A549 (cell line): Measurements from ENCODE around the gene G6PC1. TPM values are rescaled to one million over a fixed set of nuclear protein-coding genes. Genes with fewer than 3 reads are reported as not detected.

ENCODE experiments used
- ATAC-seq, 2 experiments: fragments of 200-7000 bp in 1 of 2; fragments of >200 bp in 1 of 2; cut with Nextera tagmentation in 1 of 2; cut with Tn5 transposase in 1 of 2; 3 replicates each; pipeline versions ENCODE4 v1.8.0 to v1.9.1; 2018 to 2020; ENCODE audit warnings: mild to moderate bottlenecking in 1 of 2, moderate library complexity in 1 of 2
- CTCF ChIA-PET: fragments of 300-600 bp; sonication (Branson Sonifier 250); formaldehyde crosslinking; extraction: SDS; loops from one replicate; lab custom pipeline; 2021; ENCODE audit warnings: antibody characterized with exemption, inconsistent platforms; lab: Yijun Ruan, JAX
- POLR2A ChIA-PET: fragments of 350-600 bp; formaldehyde crosslinking; extraction: SDS; loops from one replicate; lab custom pipeline; 2021; ENCODE audit warnings: antibody characterized with exemption, inconsistent platforms; lab: Yijun Ruan, JAX
- DNase-seq, 2 experiments: peaks; one replicate each; pipeline versions ENCODE4 v3.0.0 to v3.0.0-alpha.2; 2011 to 2016; ENCODE audit warnings: low read depth in 1 of 2, low spot score in 1 of 2
- FAIRE-seq: peaks from 2 replicates; lab custom pipeline; 2011; peaks lifted over from hg19 to GRCh38; lab: Jason Lieb, UNC
- H3K27ac ChIP-seq, 2 experiments: fragments of >200 bp; sonication (Bioruptor Twin); formaldehyde crosslinking; 3 replicates each; pipeline ENCODE4 v1.5.1; 2016 to 2017
- H3K4me1 ChIP-seq: fragments of >200 bp; sonication (Bioruptor Twin); formaldehyde crosslinking; 3 replicates; pipeline ENCODE4 v1.6.1; 2016
- H3K4me2 ChIP-seq: fragments of >200 bp; sonication (Bioruptor Twin); formaldehyde crosslinking; 3 replicates; pipeline ENCODE4 v1.6.1; 2016
- H3K4me3 ChIP-seq: fragments of >200 bp; sonication (Bioruptor Twin); formaldehyde crosslinking; 3 replicates; pipeline ENCODE4 v1.5.1; 2016
- H3K9me3 ChIP-seq: fragments of >200 bp; sonication (Bioruptor Twin); formaldehyde crosslinking; 3 replicates; pipeline ENCODE4 v1.6.1; 2016
- ATOH8 ChIP-seq: fragments of 250-450 bp; sonication (Bioruptor Pico); IDR thresholded peaks from 2 replicates; pipeline ENCODE4 v1.5.0; 2020; ENCODE audit warnings: low read depth, mild to moderate bottlenecking, moderate library complexity
- CBX2 ChIP-seq: fragments of 200-600 bp; sonication (generic); IDR thresholded peaks from 2 replicates; pipeline ENCODE4 v1.6.1; 2016; ENCODE audit warnings: low read depth, mild to moderate bottlenecking, borderline replicate concordance
- CHD2 ChIP-seq: fragments of 150-350 bp; IDR thresholded peaks from 2 replicates; pipeline ENCODE4 v1.6.1; 2014; ENCODE audit warnings: low read length; ENCODE audit not compliant: partially characterized antibody
- ELK1 ChIP-seq: fragments of 150-350 bp; IDR thresholded peaks from 2 replicates; pipeline ENCODE4 v1.6.1; 2014; ENCODE audit warnings: low read depth, mild to moderate bottlenecking, low read length
- EP300 ChIP-seq, 2 experiments: fragments of >200 bp; sonication (Bioruptor Twin); formaldehyde crosslinking; IDR thresholded peaks; 2 replicates in 1 of 2; 3 replicates in 1 of 2; pipeline ENCODE4 v1.6.1; 2016 to 2017
- ESRRA ChIP-seq: fragments of 150-350 bp; IDR thresholded peaks from 2 replicates; pipeline ENCODE4 v1.6.1; 2014; ENCODE audit warnings: mild to moderate bottlenecking, low read length, borderline replicate concordance
- FOSL2 ChIP-seq, 2 experiments: fragments of 450-650 bp in 1 of 2; fragments of >200 bp in 1 of 2; sonication (Bioruptor Twin) in 1 of 2; formaldehyde crosslinking; IDR thresholded peaks; 2 replicates each; pipeline versions ENCODE4 v1.5.0 to v1.6.1; 2016 to 2020; ENCODE audit warnings: mild to moderate bottlenecking in 1 of 2, moderate library complexity in 1 of 2
- FOXS1 ChIP-seq: fragments of 250-450 bp; sonication (Bioruptor Pico); IDR thresholded peaks from 2 replicates; pipeline ENCODE4 v1.5.0; 2020; ENCODE audit warnings: mild to moderate bottlenecking, moderate library complexity
- GATA3 ChIP-seq: IDR thresholded peaks from 2 replicates; pipeline ENCODE4 v1.6.1; 2012; ENCODE audit warnings: borderline replicate concordance
- HDAC2 ChIP-seq: fragments of 200-600 bp; sonication (generic); IDR thresholded peaks from 2 replicates; pipeline ENCODE4 v1.6.1; 2016
- HES2 ChIP-seq: fragments of >200 bp; sonication (Bioruptor Twin); formaldehyde crosslinking; IDR thresholded peaks from 2 replicates; pipeline ENCODE4 v1.6.1; 2016
- HOXA7 ChIP-seq: fragments of 250-450 bp; sonication (Bioruptor Pico); IDR thresholded peaks from 2 replicates; pipeline ENCODE4 v1.5.0; 2020; ENCODE audit warnings: mild to moderate bottlenecking, moderate library complexity
- HOXB13 ChIP-seq: fragments of 250-450 bp; sonication (Bioruptor Pico); IDR thresholded peaks from 2 replicates; pipeline ENCODE4 v1.5.0; 2020; ENCODE audit warnings: low read depth, mild to moderate bottlenecking, moderate library complexity
- HOXB5 ChIP-seq: fragments of 250-450 bp; sonication (Bioruptor Pico); IDR thresholded peaks from 2 replicates; pipeline ENCODE4 v1.5.0; 2020; ENCODE audit warnings: mild to moderate bottlenecking, moderate library complexity
- JUN ChIP-seq, 2 experiments: fragments of >200 bp; sonication (Bioruptor Twin); formaldehyde crosslinking; IDR thresholded peaks; 2 replicates in 1 of 2; 3 replicates in 1 of 2; pipeline ENCODE4 v1.6.1; 2016 to 2017
- JUNB ChIP-seq: fragments of >200 bp; sonication (Bioruptor Twin); formaldehyde crosslinking; IDR thresholded peaks from 2 replicates; pipeline ENCODE4 v1.6.1; 2016
- KDM5A ChIP-seq: fragments of 200-600 bp; sonication (generic); IDR thresholded peaks from 2 replicates; pipeline ENCODE4 v1.6.1; 2016; ENCODE audit warnings: antibody characterized with exemption, mild to moderate bottlenecking
- MAZ ChIP-seq: fragments of 150-350 bp; IDR thresholded peaks from 2 replicates; pipeline ENCODE4 v1.6.1; 2014; ENCODE audit warnings: antibody characterized with exemption, low read depth, low read length, borderline replicate concordance
- NPAS2 ChIP-seq: fragments of 250-450 bp; sonication (Bioruptor Pico); IDR thresholded peaks from 2 replicates; pipeline ENCODE4 v1.8.0; 2022; ENCODE audit warnings: mild to moderate bottlenecking, moderate library complexity, borderline replicate concordance
- PHF8 ChIP-seq: fragments of 200-600 bp; sonication (generic); IDR thresholded peaks from 2 replicates; pipeline ENCODE4 v1.6.1; 2016; ENCODE audit warnings: low read depth, mild to moderate bottlenecking, antibody characterized with exemption, moderate library complexity, borderline replicate concordance
- REST ChIP-seq: fragments of 200-600 bp; sonication (generic); IDR thresholded peaks from 2 replicates; pipeline ENCODE4 v1.6.1; 2016; ENCODE audit warnings: antibody characterized with exemption, mild to moderate bottlenecking, moderate library complexity
- RFX5 ChIP-seq: fragments of 450-650 bp; IDR thresholded peaks from 2 replicates; pipeline ENCODE4 v1.7.1; 2014; ENCODE audit warnings: antibody characterized with exemption, mild to moderate bottlenecking, moderate library complexity
- RNF2 ChIP-seq: fragments of 200-600 bp; sonication (generic); IDR thresholded peaks from 2 replicates; pipeline ENCODE4 v1.6.1; 2016; ENCODE audit warnings: low read depth, mild to moderate bottlenecking, antibody characterized with exemption, moderate library complexity, borderline replicate concordance
- USF2 ChIP-seq: fragments of 450-650 bp; IDR thresholded peaks from 2 replicates; pipeline ENCODE4 v1.6.1; 2014; ENCODE audit warnings: antibody characterized with exemption
- ZNF302 ChIP-seq: fragments of 250-450 bp; sonication (Bioruptor Pico); IDR thresholded peaks from 2 replicates; pipeline ENCODE4 v1.9.0; 2021; ENCODE audit warnings: inconsistent platforms, mild to moderate bottlenecking, moderate library complexity
- WGBS: methylation state at CpG from one replicate; pipeline ENCODE4 v1.1.6; 2017; ENCODE audit errors: missing lambda C conversion rate; 5-methylcytosine and 5-hydroxymethylcytosine counted together
- polyA plus RNA-seq, 4 experiments: library from polyadenylated mRNA; depleted of rRNA in 3 of 4; stranded (reverse); fragments of >200 nt; fragmentation: RNase III in 1 of 4; extraction: RNeasy Plus Mini Kit Qiagen cat#74134 plus additional on column Dnase treatment in 1 of 4; gene quantifications; 2 replicates in 3 of 4; 3 replicates in 1 of 4; pipeline ENCODE4 v1.2.3, GENCODE V29; 2011 to 2017

Gene G6PC1
- polyA plus RNA-seq, 2 of the 4 experiments (the other 2 are of a cell fraction): not detected

GRCh38 chr17:42871647-42872046 is 29.0 kb upstream of the G6PC1 start:
- 63% methylated on average over 4 of the region's 4 CpGs for WGBS
- H3K4me3 ChIP-seq: no peak overlapping the region
- H3K9me3 ChIP-seq: peaks cover 31% of the 10 kb centered on the region
- no peak for TF ChIP-seq REST
- no peak for TF ChIP-seq NPAS2 (CRISPR knock-in tag)
- no peak for TF ChIP-seq JUNB
- TF ChIP-seq ESRRA: no peak
- TF ChIP-seq MAZ: no peak
- no peak for TF ChIP-seq CBX2
- no peak for TF ChIP-seq CHD2
- TF ChIP-seq EP300 (IDR thresholded peaks at IDR 0.05): no peak
- TF ChIP-seq RFX5: no peak
- TF ChIP-seq FOSL2 (IDR thresholded peaks at IDR 0.05): no peak
- no peak for TF ChIP-seq FOSL2 (CRISPR knock-in tag; IDR thresholded peaks at IDR 0.05)
- no peak for TF ChIP-seq GATA3
- TF ChIP-seq HES2: no peak
- no peak for TF ChIP-seq HOXB13
- H3K4me2 ChIP-seq: no peak overlapping the region
- no peaks in the 10 kb centered on the region for H3K4me1 ChIP-seq
- H3K27ac ChIP-seq: no peak overlapping the region
- ATAC-seq (no peak), DNase-seq (no peak), FAIRE-seq (no peak)
- ChIA-PET CTCF (interaction anchor here (0.9 to 1.4 kb wide), 2 partner anchors 14 to 57 kb away, joined by 3 to 4 read pairs; no protein-coding TSS in a partner anchor), POLR2A (no interaction called here)

GRCh38 chr17:42872251-42872965 is 28.2 kb upstream of the G6PC1 start:
- ChIA-PET POLR2A (no interaction called here), CTCF (no interaction called here)
- no peak overlapping the region for H3K27ac ChIP-seq
- H3K4me3 ChIP-seq: no peak overlapping the region
- TF ChIP-seq JUN (IDR thresholded peaks at IDR 0.05): no peak
- TF ChIP-seq KDM5A: no peak
- TF ChIP-seq ATOH8: no peak
- no peak for TF ChIP-seq FOXS1 (CRISPR knock-in tag)
- no peak for TF ChIP-seq ZNF302 (CRISPR knock-in tag)
- TF ChIP-seq NPAS2 (CRISPR knock-in tag): no peak
- no peak for TF ChIP-seq USF2
- TF ChIP-seq ELK1: no peak
- TF ChIP-seq HOXA7 (CRISPR knock-in tag): no peak
- no peak for TF ChIP-seq MAZ
- no peak for TF ChIP-seq HOXB5 (CRISPR knock-in tag)
- TF ChIP-seq PHF8: no peak
- no peak for TF ChIP-seq RNF2
- no peak for TF ChIP-seq HDAC2
- peaks cover 31% of the 10 kb centered on the region for H3K9me3 ChIP-seq
- no peaks in the 10 kb centered on the region for H3K4me1 ChIP-seq
- no peak for DNase-seq
- H3K4me2 ChIP-seq: no peak overlapping the region
- 64% methylated on average over 13 of the region's 13 CpGs for WGBS
- no peak for ATAC-seq
- FAIRE-seq: no peak
